Measurements from ENCODE around the gene CCDC89.
"Not testable (repeated sequence)": the region's sequence is repeated elsewhere in the genome, so short reads cannot be mapped to it uniquely, and the experiment has no call there.

CCDC89 gene

DNA sequence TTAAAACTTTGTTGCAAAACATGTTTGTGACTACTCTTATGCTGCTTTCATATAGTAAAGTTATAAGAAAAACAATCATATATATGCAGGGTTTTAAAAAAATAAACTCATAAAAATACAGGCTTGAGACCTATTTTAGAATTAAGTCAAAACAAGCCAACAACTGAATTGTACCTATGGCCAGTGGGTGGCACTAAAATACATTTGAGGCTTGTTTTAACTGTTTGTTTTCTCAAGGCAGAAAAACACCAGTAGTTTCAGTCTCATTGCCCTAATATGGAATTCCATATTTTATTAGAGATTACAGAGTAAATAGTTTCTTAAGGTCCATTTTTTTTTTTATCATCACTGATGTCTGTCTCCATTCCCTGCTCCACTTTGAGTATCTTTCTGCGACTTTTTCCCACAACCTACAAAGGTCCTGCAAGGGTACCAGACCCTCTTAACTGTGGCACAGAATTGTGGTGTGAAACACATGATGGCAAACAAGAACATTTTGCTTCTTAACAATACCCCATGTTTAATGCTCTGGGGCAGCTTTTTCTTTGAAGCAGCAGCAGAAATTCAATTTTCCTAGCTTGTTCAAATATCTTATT lies 8.5 kb upstream of the CCDC89 start:
- DNase-seq (ENCODE audit: low read depth, low spot score): no peak

DNA sequence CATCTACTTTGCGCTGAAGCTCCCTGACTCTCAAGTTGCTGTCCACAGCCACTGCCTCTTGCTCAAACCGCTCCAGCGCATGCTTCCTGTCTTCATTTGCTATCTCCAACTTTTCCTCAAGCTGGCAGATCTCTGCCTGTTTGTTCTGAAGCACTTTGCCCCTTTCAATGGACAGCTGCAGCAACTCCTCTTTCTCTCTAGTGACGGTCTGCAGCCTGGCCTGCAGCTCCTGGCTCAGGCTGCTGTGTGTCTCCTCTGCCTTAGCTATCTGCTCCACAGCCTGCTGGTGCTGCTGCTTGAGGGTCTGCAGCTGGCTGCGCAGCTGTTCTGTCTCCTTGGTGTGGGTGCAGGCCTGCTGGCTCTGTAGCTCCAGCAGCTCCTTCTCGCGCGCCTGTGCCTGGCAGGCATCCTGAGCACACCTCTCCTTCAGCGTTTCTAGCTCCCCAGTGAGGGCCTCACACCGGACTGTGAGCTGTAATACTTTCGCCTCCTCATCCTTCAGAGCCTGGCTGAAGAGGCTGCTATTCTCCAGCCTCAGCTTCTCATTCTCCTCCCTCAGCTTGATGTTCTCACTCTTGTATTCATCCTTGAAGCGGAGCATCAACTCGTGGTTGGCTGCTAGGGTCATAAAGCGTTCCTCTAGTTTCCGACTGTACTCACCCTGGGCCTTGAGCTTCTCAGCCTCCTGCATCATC lies 723 bp downstream of the CCDC89 start:
- no peak for DNase-seq (ENCODE audit: low read depth, low spot score)

DNA sequence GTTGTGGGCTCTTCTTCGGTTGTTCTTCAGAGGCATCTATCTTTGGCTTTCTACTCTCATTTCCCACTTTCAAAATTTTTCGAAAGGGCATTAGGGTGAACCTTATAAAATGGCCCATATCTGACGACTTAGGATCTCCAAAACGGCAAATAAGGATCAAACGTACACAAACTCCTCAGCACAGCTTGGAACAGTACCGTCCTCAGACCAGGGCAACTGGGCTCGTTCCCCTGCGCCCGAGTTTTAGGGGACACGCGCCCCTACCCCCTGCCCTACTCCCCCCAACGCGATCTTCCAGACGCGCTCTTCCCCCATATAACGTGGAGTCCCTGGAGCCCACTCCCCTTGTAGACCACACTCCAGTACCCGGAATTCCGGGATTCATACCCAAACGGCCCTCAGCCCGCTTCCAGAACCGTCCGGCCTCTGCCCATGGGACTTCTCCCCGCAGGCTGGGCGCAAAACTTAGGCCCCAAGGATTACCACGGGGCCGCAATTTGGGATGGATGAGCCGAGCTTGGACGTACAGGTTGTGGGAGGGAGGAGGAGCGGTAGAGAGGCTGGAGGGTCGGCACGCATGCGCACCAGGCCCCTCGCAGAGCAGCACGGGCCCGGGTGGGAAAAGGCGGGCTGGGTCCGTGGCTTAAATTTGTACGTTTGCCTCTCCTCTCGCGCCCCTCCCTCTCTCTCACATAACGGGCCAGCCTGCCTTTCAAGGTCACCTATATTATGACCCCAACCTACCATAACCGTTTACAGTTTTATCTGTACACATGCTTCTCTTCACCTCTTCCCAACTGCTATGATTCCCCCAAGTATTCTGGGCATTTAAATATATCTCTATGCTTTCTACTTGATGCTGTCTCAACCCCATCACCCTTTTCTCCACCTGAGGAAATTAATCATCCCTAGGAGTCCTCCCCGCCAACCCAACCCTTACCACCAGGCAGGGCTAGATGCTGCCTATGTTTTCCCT lies 3.4 kb downstream of the CCDC89 start:
- DNase-seq (ENCODE audit: low read depth, low spot score): peak; percentile 5

- no peak for DNase-seq (ENCODE audit: low read depth, low spot score)
These were observed 5.1 kb downstream of the CCDC89 start for GRCh38 chr11:85680897-85681296.

DNA sequence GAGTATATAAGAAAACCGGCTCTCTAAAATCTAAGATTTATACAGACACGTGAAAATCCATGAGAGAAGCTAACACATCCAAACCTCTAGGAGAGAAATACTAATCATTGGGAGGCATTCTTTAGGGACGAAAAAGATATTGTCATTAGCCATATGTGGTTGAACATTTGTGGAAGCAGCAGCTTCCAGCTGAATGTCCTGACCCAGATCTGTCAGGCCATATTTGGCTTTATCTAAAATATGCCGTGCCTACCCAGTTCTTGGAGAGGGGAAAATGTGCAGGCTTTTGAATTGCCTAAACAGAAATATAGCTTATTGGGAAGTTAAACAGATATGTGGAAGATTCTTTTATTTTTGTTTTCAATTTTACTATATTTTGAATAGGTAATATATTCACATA lies 6.4 kb downstream of the CCDC89 start:
- no peak for DNase-seq (ENCODE audit: low read depth, low spot score)

DNA sequence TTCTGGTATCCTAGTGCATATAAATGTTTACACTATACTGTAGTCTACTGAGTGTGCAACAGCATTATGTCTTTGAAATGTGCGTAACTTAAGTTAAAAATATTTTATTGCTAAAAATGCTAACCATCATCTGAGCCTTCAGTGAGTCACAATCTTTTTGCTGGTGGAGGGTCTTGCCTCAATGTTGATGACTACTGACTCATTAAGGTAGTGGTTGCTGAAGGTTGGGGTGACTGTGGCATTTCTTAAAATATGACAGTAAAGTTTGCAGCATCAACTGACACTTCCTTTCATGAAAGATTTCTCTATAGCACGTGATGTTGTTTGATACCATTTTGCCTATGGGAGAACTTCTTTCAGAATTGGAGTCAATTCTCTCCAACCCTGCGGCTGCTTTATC lies 12.6 kb downstream of the CCDC89 start:
- DNase-seq (ENCODE audit: low read depth, low spot score): no peak

- DNase-seq (ENCODE audit: low read depth, low spot score): no peak
These were observed 13.7 kb downstream of the CCDC89 start for GRCh38 chr11:85672105-85672902.

DNA sequence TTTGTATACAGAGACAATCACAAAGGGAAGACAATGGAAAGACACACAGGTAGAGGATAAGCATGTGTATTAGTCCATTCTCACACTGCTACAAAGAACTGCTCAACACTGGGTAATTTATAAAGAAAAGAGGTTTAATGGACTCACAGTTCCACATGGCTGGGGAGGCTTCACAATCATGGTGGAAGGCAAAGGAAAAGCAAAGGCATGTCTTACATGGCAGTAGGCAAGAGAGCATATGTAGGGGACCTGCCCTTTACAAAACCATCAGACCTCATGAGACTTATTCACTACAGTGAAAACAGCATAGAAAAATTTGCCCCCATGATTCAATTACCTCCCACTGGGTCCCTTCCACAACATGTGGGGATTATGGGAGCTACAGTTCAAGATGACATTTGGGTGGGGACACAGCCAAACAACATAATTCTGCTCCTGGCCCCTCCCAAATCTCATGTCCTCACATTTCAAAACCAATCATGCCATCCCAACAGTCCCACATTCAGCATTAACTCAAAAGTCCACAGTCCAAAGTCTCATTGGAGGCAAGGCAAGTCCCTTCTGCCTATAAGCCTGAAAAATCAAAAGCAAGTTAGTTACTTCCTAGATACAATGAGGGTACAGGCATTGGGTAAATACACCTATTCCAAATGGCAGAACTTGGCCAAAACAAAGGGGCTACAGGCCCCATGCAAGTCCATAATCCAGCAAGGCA lies 14.9 kb downstream of the CCDC89 start:
- not testable (repeated sequence) for DNase-seq (ENCODE audit: low read depth, low spot score)

GRCh38 chr11:85668157-85668556 lies 17.8 kb downstream of the CCDC89 start:
- DNase-seq (ENCODE audit: low read depth, low spot score): no peak

GRCh38 chr11:85666687-85667086 lies 19.3 kb downstream of the CCDC89 start:
- no peak for DNase-seq (ENCODE audit: low read depth, low spot score)

GRCh38 chr11:85665733-85666132 lies 20.3 kb downstream of the CCDC89 start:
- DNase-seq (ENCODE audit: low read depth, low spot score): no peak

- peak; percentile 87 for DNase-seq (ENCODE audit: low read depth, low spot score)
These were observed 21.1 kb downstream of the CCDC89 start, which contains the start of gene CREBZF for GRCh38 chr11:85664615-85665481. CREBZF (minus strand) TSS chr11:85665129; CDS start chr11:85664875, 254 bp downstream.

- DNase-seq (ENCODE audit: low read depth, low spot score): peak; percentile 81
These were observed 22.0 kb downstream of the CCDC89 start for GRCh38 chr11:85663753-85664614.

DNA sequence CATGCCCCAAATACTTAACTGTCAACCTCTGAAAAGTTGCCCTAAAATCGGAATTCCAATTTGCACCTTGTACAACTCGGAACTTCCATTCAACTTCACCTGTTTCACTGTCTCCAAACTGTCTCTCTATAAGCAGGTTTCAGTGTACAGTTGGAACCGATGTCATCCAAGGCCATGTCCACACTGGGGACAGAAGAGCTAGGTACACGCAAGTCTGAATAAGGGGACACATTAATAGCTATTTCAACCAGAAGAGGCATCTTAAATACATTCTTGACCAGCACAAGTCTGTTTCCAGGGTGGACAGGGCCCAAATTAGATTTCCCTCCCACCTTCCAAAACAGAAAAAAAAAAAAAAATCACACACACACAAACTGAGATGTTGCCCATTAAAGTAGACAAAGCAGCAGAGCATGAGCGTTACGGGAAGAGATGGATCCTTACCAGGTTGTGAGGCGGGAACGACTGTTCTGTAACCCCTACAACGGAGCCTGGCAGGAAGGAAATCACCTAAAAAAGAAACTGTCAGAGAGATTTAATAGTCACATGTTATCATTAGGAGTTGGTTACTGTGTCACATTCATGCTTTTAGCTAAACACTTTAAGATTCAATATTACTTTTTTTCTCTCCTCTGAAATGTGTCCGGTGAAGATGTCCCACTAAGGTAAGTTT lies 22.8 kb downstream of the CCDC89 start:
- no peak for DNase-seq (ENCODE audit: low read depth, low spot score)

DNA sequence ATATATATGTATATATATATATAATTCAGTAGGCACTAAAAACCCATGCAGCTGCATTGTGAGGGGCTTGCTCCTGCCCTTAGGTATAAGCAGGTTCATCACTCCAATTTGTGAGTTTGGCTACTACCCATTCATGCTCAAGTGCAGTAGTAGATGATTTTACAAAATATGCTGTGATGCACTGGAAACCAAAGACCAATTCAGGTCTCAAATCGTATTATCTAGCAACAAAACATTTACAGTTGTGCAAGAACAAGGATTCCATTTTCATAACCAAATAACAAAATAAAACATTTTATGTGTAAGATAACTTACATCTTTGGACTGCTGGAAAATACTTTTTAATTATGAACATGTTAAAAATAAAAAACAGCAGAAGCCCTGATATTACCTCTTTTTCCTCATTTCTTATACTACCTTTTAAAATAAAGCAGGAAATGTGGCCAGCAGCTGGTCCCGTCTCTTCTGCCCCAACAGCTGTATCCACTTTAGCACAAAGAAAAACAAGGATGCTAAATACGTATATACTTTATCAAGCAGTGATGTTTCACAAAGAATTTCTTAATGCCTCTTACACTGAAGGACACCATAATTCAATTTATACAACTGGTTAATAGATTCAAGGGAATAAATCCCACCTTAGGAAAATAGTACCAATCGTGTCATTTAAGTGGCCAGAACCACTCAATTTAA lies 23.9 kb downstream of the CCDC89 start:
- DNase-seq (ENCODE audit: low read depth, low spot score): no peak

DNA sequence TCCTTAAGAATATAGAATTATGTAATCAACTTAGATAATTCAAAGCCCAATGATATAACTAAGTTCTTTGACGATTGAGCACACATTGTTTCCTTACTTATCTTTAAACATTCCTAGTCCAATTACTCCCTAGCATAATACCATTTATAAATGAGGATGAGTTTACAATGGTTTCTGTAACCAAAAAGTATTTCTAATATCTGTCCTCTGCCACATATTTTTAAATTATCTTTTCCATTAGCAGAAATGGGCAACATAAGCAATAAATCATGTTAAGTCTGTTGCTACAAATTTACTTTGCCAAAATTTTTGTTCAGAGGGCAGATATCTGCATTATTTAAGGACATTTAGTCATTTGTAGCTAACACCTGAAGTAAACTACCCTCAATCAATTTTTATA lies 27.8 kb downstream of the CCDC89 start:
- DNase-seq (ENCODE audit: low read depth, low spot score): no peak

DNA sequence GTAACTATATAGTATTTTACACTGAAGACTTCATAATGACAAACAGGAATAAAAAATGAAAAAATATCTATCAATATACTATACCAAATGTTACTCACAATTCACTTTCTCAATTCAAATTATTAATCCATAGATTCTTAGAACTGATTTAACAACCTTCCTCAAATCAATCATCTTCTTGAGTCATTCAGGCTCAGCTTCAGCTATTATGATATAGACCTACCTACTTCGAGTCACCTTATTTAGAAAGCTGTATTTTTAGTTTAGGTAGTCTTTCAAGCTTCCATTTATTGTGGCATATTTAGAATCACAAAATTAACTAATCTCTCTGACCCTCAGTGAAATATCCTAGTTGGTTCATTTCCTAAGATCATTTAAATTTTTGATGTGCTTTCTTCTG lies 29.2 kb downstream of the CCDC89 start:
- DNase-seq (ENCODE audit: low read depth, low spot score): no peak

GRCh38 chr11:85654343-85654742 lies 31.7 kb downstream of the CCDC89 start:
- DNase-seq (ENCODE audit: low read depth, low spot score): not testable (repeated sequence)

Data from activated CD4-positive, CD25-positive, alpha-beta regulatory T cell treated with anti-CD3 and anti-CD28 coated beads, Interleukin-2, amount 50 U/mL, for 16 hours (primary cell).